ENCODE data around the gene POP4.

- no peak for TF ChIP-seq POLR2A (IDR thresholded peaks at IDR 0.05)
- no peak for TF ChIP-seq CTCF (IDR thresholded peaks at IDR 0.05)
Observed at GRCh38 chr19:29593869-29594268, 12.2 kb upstream of the POP4 start.
